Measurements from ENCODE around the gene DNAH12. TPM values are rescaled to one million over a fixed set of nuclear protein-coding genes. Genes with fewer than 3 reads are reported as not detected.

Gene DNAH12
- total and polyA plus RNA-seq, 2 of the 4 experiments (the other 2 are of a cell fraction): under 0.01 to 0.02 TPM

DNA sequence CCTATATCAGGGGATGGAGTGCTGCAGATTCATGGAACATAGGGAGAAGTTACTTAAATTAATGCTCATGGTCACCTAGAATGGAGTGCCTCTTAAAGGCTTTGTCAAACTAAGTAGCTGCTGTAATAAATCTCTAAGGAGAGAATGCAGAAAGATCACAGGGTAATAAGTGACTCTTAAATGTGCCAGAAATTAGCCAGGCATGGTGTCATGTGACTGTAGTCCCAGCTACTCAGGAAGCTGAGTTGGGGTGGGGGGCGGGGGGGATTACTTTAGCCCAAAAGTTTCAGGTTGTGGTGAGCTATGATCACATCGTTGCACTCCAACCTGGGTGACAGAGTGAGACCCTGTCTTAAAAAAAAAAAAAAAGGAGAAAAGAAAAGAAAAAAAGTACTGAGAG is 160.7 kb downstream of the DNAH12 start:
- Histone ChIP-seq H3K9ac (ENCODE audit: low read depth, low read length) (no peak overlapping the region), H3K4me3 (ENCODE audit: insufficient read depth, low read depth, low read length) (no peak overlapping the region), H3K9me3 (ENCODE audit: control insufficient read depth, insufficient read depth, low read length) (no peaks in the 10 kb centered on the region), H3K14ac (replicated peaks; ENCODE audit: low read depth, low read length) (no peak overlapping the region), H3K36me3 (ENCODE audit: control insufficient read depth, insufficient read depth, low read length) (no peaks in the 10 kb centered on the region), H3K79me1 (ENCODE audit: low read depth in 1 of 2, low read length in 2 of 2) (no peaks in the 10 kb centered on the region), H2AK9ac (replicated peaks; ENCODE audit: low read depth, low read length, poor library complexity) (no peak overlapping the region), H3K27ac (ENCODE audit: insufficient read depth, low read length) (no peak overlapping the region), H2BK120ac (ENCODE audit: low read depth, low read length) (no peak overlapping the region), H2BK5ac (ENCODE audit: low read depth, low read length, poor library complexity, severe bottlenecking) (no peak overlapping the region), H4K5ac (ENCODE audit: low read depth, low read length) (no peak overlapping the region), H3K27me3 (ENCODE audit: control insufficient read depth, insufficient read depth, low read length) (peaks cover 3% of the 10 kb centered on the region), H2BK15ac (ENCODE audit: low read depth, low read length) (no peak overlapping the region), H2AK5ac (ENCODE audit: low read depth, low read length) (no peak overlapping the region), H3K18ac (ENCODE audit: low read depth, low read length) (no peak overlapping the region), H3K23ac (ENCODE audit: low read depth, low read length) (no peak overlapping the region), H2AFZ (replicated peaks; ENCODE audit: low read length, poor library complexity) (no peak overlapping the region), H4K8ac (ENCODE audit: low read depth in 2 of 2, low read length in 2 of 2) (no peak overlapping the region), H4K91ac (ENCODE audit: insufficient read depth, low read depth, low read length) (no peak overlapping the region), H3K4me2 (ENCODE audit: low read depth, low read length) (no peak overlapping the region), H3K4ac (ENCODE audit: low read depth, low read length) (no peak overlapping the region), H3K9me1 (ENCODE audit: insufficient read depth, low read length) (no peaks in the 10 kb centered on the region), H3K4me1 (ENCODE audit: control insufficient read depth, insufficient read depth, low read length) (no peaks in the 10 kb centered on the region), H3K56ac (ENCODE audit: extremely low read depth, insufficient read depth, low read length) (no peak overlapping the region), H4K20me1 (ENCODE audit: insufficient read depth, low read length) (no peaks in the 10 kb centered on the region), H2BK20ac (ENCODE audit: low read depth, low read length) (no peak overlapping the region)
- DNase-seq: no peak
- no peak for ATAC-seq (ENCODE audit: low read depth)
- no peak for TF ChIP-seq BHLHE40 (IDR thresholded peaks at IDR 0.05; ENCODE audit: low read depth, low read length)
- TF ChIP-seq MAZ (IDR thresholded peaks at IDR 0.05; ENCODE audit: borderline replicate concordance, low read depth, low read length): no peak
- TF ChIP-seq RCOR1 (IDR thresholded peaks at IDR 0.05; ENCODE audit: insufficient replicate concordance, low read length): no peak
- no peak for TF ChIP-seq MXI1 (IDR thresholded peaks at IDR 0.05; ENCODE audit: borderline replicate concordance, low read depth, low read length)
- no peak for TF ChIP-seq CEBPB (IDR thresholded peaks at IDR 0.05; ENCODE audit: low read depth, low read length)
- TF ChIP-seq POLR2A (IDR thresholded peaks at IDR 0.05; ENCODE audit: low read depth, low read length): no peak
- TF ChIP-seq NFE2L2 (IDR thresholded peaks at IDR 0.05; ENCODE audit: low read depth, low read length): no peak
- TF ChIP-seq, protein P1, sequence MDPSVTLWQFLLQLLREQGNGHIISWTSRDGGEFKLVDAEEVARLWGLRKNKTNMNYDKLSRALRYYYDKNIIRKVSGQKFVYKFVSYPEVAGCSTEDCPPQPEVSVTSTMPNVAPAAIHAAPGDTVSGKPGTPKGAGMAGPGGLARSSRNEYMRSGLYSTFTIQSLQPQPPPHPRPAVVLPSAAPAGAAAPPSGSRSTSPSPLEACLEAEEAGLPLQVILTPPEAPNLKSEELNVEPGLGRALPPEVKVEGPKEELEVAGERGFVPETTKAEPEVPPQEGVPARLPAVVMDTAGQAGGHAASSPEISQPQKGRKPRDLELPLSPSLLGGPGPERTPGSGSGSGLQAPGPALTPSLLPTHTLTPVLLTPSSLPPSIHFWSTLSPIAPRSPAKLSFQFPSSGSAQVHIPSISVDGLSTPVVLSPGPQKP (IDR thresholded peaks at IDR 0.05; ENCODE audit: borderline replicate concordance, low read depth, low read length): no peak
- TF ChIP-seq, protein P2, sequence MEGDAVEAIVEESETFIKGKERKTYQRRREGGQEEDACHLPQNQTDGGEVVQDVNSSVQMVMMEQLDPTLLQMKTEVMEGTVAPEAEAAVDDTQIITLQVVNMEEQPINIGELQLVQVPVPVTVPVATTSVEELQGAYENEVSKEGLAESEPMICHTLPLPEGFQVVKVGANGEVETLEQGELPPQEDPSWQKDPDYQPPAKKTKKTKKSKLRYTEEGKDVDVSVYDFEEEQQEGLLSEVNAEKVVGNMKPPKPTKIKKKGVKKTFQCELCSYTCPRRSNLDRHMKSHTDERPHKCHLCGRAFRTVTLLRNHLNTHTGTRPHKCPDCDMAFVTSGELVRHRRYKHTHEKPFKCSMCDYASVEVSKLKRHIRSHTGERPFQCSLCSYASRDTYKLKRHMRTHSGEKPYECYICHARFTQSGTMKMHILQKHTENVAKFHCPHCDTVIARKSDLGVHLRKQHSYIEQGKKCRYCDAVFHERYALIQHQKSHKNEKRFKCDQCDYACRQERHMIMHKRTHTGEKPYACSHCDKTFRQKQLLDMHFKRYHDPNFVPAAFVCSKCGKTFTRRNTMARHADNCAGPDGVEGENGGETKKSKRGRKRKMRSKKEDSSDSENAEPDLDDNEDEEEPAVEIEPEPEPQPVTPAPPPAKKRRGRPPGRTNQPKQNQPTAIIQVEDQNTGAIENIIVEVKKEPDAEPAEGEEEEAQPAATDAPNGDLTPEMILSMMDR (conservative IDR thresholded peaks at IDR 0.05; ENCODE audit: low read depth, low read length): no peak
- TF ChIP-seq, protein P3, sequence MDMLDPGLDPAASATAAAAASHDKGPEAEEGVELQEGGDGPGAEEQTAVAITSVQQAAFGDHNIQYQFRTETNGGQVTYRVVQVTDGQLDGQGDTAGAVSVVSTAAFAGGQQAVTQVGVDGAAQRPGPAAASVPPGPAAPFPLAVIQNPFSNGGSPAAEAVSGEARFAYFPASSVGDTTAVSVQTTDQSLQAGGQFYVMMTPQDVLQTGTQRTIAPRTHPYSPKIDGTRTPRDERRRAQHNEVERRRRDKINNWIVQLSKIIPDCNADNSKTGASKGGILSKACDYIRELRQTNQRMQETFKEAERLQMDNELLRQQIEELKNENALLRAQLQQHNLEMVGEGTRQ (IDR thresholded peaks at IDR 0.05; ENCODE audit: low read depth, low read length): no peak
- TF ChIP-seq SMC3 (IDR thresholded peaks at IDR 0.05; ENCODE audit: low read depth, low read length): no peak
- TF ChIP-seq MAFK (IDR thresholded peaks at IDR 0.05; ENCODE audit: low read depth, low read length): no peak
- TF ChIP-seq FOS (IDR thresholded peaks at IDR 0.05; ENCODE audit: low read depth, low read length): no peak
- TF ChIP-seq CHD1 (IDR thresholded peaks at IDR 0.05; ENCODE audit: low read depth, low read length): no peak
- TF ChIP-seq RAD21 (IDR thresholded peaks at IDR 0.05; ENCODE audit: low read length): no peak
- TF ChIP-seq RFX5 (IDR thresholded peaks at IDR 0.05; ENCODE audit: low read depth, low read length): no peak
- intact Hi-C loops (cut with micrococcal nuclease) (no loop called here), in situ Hi-C loops (cut with MboI; ENCODE audit: low sequenced_read_pairs) (loop anchor here (25.0 kb wide), 1 partner anchor 479 kb away; no protein-coding TSS in a partner anchor), dilution Hi-C loops (cut with HindIII; ENCODE audit: low sequenced_read_pairs, unreplicated experiment) (no loop called here)
- POLR2A ChIA-PET (ENCODE audit: unreplicated experiment): no interaction called here
- no CpG with 5 or more reads among the region's 2 CpGs for WGBS, 2 experiments (ENCODE audit: extremely low coverage in 2 of 2, insufficient read length in 1 of 2)
- BruUV-seq (replicated peaks): no TSS peak
- CTCF ChIA-PET: interaction anchor here (2.1 kb wide), 1 partner anchor 14 kb away, joined by 9 read pairs; no protein-coding TSS in a partner anchor

Measured in IMR-90 (cell line).